IPS DF 19.7 (cell line): ENCODE data around the gene RAB24.

ENCODE experiments used
- DNase-seq: peaks from one replicate; pipeline ENCODE4 v3.0.0-alpha.2; 2013; ENCODE audit warnings: low read depth, low spot score

RAB24 gene

DNA sequence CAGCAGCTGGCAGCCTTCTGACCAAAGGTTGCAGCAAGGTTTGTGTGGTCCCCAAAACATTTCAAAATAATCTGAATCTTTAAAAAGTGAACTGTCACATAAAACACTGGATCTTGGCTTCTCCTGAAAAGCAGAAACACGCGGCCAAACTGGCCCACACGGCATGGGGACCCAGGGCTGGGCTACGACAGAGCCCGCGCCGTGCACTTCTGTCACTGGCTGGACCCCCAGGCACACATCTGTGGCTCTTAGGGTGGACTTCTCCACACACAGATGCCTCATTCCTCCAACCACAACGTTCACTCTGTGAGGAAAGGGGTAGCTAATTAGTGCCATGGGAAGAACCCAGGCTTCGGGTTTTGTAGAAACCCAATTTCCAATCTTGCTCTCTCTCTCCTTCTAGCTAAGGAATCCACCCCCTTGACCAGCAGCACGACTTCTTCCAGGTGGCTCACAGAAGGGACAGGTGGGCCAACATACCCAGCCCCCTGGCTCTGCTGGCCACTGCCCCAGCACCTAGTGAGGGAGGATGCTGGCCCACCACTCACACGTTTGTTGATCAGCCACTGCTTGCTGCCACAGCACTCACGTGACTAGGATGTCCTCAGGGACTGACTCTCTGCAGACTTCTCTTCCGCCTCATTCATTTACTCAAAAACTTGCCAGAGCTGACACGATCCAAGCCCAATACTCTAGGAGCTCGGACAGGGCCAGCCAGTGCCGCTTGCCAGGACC is 30.1 kb upstream of the RAB24 start:
- DNase-seq: no peak

DNA sequence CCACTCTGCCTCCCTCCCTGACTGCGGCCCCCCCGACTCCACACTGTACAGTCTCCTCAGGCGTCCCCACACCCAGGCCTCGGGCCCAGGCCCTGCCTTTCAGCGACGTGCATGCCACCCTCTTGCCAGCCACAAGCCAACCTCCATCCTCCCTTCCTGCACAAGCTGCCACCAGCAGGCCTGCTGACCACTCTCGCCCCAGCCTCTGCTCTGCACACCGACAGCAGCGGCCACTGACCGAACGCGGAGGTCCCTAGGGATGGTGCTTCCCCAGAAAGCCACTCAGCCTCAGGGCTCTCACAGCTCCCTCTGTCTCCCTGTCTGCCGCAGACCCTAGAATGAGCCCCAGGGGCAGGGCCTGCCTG is 29.4 kb upstream of the RAB24 start:
- DNase-seq: no peak

DNA sequence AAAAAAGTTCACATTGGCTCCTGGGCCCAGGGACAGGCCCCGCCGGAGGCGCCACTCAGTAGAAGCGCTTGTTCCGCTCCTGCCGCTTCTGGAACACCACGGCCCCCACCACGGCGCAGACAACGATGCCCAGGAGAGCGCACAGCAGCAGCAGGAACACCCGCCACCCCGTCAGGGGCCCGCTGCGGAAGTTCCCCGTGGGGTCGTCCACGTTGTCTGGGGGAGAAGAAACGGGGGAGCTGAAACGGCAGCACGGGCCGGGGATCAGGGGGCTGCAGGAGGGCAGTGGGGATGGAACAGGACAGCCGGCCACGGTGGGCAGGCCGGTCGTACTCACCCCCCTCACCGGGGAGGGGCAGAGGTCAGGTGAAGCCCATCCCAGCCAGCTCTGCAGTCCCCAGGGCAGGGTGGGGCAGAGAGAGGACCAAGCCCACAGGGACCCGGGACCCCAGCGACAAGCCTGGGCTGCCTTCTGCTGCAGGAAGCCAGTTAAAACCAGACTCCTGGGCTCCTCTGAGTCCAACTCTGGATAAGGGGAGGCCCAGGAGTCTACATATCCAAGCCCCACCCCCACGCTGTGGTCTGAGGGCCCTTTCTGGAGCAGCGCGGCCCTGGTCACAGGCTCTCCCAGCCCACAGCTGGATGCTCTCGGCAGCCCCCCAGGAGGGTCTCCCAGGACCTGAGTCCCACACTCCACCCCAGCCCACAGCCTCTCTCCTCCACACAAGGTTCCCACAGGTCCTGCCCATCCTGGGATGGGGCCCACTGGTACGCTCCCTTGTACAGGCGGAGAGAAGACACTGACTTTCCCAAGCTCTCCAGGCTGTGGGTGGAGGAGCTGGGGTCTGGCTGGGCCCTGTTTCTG is 28.7 kb upstream of the RAB24 start:
- DNase-seq: no peak

DNA sequence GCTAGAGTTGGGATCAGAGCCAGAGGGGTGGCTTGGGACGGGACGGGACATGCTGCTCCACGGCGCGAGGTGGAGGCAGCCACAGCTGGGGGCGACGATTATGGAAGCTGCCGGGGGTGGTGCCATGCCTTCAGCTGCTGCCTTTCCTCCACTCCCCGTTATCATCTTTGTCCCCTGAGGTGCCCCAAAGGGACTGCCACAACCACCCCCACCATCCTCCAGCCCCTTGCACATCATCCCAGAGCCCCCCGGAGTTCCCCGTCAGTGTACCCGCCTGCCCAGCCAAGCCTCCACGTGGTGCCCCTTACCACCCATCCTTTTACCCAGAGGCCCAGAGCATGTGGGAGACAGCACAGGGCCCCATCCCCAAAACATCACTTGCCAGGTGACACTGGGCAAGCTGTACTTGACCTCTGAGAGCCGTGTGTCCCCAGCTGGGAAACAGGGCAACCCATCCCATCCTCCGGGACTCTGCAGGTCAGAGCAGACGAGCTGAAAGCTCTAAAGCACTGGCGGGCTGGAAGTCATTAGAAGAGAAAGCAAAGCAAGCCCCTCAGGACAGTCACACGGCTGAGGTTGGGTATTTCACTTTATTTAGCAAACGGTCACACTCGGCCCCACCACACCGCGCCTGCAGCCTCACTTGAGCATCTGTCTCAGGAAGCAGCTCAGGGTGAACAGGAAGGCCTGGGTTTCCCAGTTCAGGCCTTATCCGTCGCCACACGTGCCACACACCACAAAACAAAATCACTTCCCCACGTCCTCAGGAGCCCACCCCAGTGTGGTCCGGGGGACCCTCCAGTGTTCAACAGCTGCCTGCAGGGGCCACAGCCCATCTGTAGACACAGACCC is 27.7 kb upstream of the RAB24 start:
- no peak for DNase-seq

DNA sequence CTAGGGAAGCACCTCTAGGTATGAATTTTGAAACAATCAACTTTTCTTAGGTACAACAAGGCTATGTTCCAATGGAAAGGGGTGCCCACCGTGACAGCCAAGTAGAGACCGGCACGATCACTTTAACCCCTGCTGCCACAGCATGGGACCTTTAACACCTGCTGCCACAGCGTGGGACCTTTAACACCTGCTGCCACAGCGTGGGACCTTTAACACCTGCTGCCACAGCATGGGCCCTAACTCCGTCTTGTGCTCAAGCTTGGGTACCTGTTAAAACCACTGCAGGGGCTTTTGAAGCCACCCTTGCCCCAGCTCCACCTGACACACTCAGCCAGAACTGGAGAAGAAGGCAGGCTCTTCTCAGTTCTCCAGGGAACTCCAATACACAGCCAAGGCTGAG is 26.4 kb upstream of the RAB24 start:
- DNase-seq: no peak

DNA sequence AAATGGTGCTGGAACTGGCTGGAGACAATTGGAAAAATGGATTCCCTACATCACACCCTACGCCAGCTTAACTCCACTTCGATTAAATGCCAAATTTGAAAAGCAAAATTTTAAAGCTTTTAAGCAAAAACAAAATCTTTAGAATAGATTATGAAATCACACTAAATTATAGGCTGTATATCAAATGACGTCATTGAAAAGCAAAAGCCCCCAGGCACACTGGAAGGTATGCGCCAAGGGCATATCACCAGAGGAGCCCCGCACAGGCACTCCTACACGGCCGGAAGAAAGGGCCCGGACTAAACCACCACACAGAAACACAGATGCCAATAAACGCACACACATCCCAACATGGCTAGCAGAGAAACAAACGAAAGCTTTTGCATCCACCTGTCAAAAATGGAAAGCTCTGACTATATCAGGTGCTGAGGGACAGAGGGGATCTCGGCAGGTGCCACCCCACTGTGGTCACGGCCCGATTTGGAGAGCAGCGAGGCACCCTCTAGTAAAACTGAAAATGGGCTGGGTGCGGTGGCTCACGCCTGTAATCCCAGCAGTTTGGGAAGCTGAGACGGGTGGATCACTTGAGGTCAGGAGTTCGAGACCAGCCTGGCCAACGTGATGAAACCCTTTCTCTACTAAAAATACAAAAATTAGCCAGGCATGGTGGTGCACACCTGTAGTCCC is 25.2 kb upstream of the RAB24 start:
- DNase-seq: no peak

DNA sequence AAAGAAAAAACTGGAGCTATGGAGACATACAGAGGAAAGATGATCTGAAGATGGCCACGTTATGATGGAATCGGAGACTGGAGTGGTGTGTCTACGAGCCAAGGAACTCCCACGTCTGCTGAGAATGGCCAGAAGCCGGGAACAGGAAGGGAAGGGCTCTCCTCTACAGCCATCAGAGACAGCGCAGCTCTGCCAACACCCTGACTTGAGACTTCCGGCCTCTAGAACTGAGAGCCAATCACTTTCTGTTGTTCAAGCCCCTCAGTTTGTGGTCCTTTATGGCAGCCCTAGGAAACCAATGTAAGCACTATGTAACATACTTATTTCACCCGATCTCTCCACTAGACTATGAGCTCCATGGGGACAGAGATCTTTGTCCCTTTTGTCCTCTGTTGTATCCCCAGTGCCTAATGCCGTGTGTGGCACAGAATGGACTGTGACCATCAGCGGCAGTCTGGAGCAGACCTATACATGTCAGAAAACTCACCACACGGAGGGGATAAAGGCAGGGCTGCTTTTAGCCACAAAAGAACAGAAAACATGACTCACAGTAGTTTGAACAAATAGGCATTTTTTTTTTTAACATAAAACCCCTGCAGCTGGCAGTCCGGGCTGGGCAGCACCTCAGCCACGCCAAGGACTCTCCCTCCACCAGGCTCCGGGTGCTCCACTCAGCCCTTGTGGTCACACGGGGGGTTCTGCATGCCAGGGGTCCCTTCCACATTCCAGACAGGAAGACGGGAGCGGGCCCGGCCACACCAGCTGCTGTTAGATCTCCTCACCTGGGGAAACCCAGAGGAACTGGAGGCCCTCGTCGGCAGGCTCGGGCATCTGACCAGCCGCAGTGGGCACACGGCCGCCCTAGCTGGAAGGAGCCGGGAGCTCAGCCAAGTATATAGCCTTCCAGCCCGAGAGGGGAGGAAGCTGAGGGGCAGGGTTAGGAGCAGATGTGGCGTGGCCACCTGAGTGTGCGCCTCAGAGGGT is 24.3 kb upstream of the RAB24 start:
- no peak for DNase-seq

DNA sequence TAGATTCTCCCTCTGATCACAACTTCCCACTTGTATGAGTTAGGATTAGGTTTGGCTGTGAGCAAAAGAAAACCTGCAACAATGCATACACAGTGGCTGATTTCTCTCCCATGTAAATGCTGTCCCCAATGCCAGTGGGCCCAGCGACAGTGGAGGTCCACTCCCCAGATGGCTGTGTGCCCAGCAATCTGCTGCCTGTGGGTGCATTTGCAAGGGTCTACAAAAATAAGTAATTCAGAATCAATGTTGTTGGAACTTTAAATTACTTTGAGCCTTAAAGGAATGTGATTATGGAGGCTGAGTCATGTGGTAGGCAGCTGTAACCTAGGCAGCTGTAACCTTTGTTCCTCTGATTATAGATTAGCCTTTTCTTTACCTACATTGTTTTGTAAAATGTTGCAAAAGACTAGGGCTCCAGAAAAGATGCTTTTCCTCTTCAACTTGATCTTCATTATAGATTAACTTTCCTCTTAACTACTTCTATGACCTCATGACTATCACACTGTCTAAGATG is 22.4 kb upstream of the RAB24 start:
- DNase-seq: no peak

DNA sequence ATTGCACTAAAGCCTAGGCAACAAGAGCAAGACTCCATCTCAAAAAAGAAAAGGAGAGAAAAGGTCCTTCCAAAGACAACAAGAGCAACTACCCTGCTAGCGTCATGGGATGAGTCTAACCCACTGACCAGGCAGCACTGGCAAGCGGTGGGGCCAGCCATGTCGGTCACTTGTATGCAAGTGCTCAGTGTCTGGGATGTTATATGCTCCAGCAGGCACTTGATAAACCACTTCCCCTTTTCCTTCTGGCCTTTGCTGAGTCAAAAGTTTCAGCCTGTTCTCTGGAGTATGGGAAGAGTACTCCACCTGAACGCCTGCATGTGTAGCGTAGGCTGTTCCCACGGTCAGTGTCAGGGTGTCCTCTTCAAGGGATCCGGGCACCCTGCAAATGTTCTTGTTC is 17.4 kb upstream of the RAB24 start:
- DNase-seq: no peak

DNA sequence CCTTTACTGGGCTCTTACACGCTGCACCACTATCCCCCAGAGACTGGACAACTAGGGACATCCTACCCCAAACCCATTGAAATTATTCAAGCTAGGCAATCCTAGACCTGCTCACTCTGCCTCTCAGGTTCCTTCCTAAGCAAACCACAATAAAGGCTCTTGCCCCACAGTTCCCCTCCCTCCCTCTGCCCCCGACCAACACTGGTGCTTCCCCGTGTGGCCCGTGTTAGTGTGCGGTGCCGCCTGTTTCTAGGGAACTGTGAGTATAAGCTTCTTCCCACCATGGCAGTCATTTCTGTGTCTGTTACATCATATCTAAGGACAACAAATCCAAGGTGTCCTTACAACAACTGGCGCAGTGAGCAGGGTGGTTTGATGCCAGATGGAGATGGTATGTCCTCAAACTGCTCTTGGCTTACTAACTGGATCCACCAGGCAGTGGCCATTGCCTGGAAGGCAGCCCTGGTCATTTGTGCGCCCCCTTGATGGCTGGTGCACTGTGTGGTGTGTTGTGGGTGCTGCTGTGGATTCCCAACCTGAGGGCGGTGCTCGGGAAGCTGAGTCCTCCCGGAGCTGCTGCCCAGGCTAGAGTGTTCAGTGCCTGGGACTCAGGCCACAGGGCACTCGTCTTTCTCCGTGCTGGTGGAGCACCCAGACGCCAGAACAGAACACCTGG is 16.5 kb upstream of the RAB24 start:
- DNase-seq: no peak

DNA sequence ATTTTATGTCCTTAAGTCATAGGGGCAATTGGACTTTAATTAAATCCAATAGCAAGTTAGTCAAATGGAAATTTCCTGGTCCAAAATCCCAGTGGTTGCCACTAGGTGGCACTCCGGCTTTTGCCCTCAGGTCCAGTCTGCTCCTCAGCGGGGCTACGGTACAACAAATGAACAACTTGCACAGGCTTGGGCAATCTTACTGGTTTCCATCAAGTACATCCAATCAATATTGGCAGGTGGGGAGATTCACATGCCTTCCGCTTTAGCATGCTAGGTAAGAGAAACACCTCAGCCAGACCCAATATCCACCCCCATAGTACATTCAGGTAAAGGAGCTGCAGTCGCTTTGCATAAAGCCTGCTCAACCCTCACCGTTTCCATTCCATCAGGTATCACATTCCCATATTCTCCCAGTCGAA is 14.4 kb upstream of the RAB24 start:
- DNase-seq: no peak

DNA sequence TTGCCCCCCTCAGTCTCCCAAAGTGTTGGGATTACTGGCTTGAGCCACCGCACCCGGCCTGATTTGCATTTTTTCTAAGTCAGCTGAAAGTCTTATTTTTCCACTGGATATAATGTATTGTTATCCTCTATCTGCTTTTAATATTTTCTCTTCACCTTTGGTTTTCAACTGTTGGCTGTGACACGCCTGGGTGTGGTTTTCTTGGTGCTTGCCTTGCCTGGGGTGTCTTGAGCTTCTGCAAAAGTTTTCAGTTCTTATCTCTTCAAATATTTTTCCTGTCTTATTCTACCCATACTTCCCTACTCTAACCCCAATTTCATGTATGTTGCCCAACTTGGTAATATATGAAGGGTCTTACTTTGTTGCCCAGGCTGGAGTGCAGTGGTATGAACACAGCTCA is 12.5 kb upstream of the RAB24 start:
- no peak for DNase-seq

DNA sequence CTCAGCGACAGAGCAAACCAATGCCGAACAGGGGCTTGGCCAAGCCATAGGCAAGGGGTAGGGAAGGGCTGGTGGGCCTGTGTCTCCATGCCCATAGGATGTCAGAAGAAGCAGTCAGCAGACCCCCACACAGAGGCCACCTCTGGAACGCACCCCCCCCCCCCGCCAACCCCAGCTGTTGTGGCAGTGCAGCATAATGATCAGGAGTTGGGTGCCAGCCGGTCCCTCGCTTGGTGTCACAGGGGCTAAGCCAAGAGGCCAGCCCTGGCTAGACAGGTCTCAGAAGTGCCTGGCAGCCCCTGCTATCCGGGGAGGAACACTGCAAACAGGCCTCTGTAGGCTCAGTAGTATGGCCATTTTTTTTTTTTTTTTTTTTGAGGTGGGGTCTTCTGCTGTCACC is 11.9 kb upstream of the RAB24 start:
- DNase-seq: no peak

DNA sequence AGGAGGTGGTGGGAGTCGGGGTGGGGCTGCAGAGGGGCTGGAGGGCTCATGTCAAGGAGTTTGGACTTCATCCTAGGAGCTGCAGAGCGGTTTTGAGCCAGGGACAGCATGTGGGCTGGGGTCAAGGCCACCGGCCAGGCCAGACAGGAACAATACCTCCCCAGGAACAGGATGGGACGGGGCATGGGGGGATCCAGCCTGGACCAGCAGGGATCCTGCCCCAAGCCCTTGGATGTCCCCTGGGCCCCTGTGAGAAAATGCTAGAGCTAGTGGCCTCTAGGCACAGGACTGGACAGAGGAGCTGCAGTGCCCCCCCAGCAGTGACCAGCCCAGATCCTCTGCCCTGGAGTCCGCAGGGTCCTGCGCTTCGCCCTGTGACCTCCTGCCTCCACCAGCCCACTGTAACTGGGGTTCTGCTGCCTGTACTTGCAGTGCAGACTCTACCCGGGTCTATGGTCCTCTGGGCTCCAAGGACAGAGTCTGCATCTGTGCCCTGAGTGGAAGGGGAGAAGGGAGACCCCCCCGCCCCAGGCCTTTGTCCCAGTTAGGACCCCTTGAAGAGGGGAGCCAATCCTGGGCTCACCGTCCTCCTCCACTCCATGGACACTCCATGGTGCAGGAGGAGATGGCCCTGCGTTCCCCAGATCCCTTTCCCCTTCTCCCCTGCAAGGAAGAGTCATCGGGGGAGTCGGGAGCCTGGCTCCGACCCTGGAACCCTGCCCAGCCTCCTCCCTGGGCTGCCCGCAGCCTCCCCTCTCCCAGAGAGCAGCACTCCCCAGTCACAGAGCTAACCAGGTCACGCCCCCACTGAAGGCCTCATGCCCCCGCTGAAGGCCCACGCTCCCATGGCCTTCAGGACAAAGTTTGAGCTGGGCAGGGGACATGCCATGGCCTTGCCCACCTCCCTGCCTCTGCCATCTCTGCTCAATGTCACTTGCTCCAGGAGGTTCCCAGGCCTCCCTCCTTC is 11.1 kb upstream of the RAB24 start:
- DNase-seq: no peak

DNA sequence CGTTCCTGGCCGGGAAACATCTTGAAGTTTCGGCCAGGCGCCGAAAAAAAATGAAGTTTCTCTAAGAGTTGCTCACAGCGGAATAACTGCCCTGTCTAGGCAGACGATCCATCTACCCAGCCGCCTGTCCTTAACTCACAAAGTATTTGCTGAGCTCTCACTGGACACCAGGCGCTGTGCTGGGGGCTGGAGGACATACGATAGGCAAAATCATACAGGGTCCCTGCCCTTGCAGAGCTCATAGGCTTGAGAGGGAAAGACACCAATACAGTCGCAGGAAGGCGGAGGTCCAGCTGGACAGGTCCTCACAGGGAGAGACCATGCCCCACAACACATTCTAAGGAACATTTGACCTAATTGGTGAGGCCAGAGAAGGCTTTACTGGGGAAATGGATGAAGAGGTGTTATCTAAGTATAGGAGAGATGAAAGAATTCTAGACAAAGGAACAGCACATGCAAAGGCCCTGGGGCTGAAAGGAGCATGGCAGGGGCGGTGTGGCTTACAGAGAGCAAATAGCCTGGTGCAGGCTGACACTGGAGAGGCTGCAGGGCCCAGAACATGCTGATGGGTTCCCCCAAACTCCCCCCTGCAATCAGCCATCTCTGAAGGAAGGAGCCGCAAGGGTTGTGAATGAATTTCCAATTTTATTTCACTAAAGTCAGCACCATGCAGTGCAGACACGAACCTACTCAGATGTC is 10.2 kb upstream of the RAB24 start:
- DNase-seq: no peak

DNA sequence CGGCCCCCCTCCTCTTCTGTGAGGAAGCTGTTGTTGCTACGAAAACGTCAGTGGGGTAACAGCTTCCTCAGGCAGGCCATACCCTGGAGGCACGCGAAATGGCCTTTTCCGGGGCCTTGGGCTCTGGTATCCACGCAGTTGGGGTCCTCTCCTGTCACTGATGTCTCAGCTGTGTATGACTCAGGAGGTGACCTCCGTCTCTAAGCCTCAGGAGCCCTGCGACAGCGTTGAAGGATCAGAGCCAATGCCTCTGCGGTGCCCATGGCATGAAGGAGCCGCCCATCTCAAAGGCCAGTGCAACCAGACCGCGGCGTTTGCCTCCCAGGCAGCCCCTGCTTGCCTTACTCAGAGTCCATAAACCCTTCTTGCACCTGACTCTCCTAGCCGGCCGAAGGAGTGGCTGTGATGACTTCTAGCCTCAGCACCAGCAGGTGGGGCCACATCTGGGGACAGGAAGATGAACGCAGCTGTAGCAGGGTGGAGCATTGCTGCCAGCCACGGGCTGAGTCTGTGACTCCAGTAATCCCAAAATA is 9.2 kb upstream of the RAB24 start:
- DNase-seq: no peak
